PC-3 (cell line): ENCODE results near the gene SAPCD2. TPM values are rescaled to one million over a fixed set of nuclear protein-coding genes. Genes with fewer than 3 reads are reported as not detected.

Experiments used
- ATAC-seq: fragments of 200-7000 bp; cut with Tn5 transposase; 2 replicates; pipeline ENCODE4 v1.9.1; 2020; ENCODE audit warnings: mild to moderate bottlenecking, moderate library complexity
- BruUV-seq: library from RNA; stranded (reverse); fragments of 400-500 nt; replicated peaks from 2 replicates; lab custom pipeline; 2021; lab: Mats Ljungman, UMichigan
- CTCF ChIA-PET: fragments of 300-600 bp; sonication (Branson Sonifier 250); formaldehyde crosslinking; loops from one replicate; lab custom pipeline; 2022; ENCODE audit warnings: antibody characterized with exemption; lab: Charles Lee
- POLR2A ChIA-PET: fragments of 300-600 bp; sonication (Branson Sonifier 250); formaldehyde crosslinking; loops from one replicate; lab custom pipeline; 2022; ENCODE audit warnings: antibody characterized with exemption; ENCODE audit not compliant: unreplicated experiment; lab: Charles Lee
- DNase-seq: peaks from one replicate; pipeline ENCODE4 v3.0.0-alpha.2; 2015
- H2AFZ ChIP-seq: fragments of 300-600 bp; sonication (generic); 2 replicates; pipeline ENCODE4 v1.6.0; 2016; ENCODE audit warnings: antibody characterized with exemption, low read length
- H3F3A ChIP-seq: fragments of 300-600 bp; sonication (generic); one replicate; pipeline ENCODE4 v1.6.0; 2017; ENCODE audit warnings: antibody characterized with exemption, low read length, control low read depth, mild to moderate bottlenecking; ENCODE audit not compliant: unreplicated experiment
- H3K27ac ChIP-seq: fragments of 300-600 bp; sonication (generic); 2 replicates; pipeline ENCODE4 v1.5.1; 2016; ENCODE audit warnings: mild to moderate bottlenecking, low read length
- H3K27me3 ChIP-seq: fragments of 300-600 bp; sonication (generic); 2 replicates; pipeline ENCODE4 v1.6.1; 2016; ENCODE audit warnings: low read length, mixed read lengths
- H3K36me3 ChIP-seq: fragments of 300-600 bp; sonication (generic); 2 replicates; pipeline ENCODE4 v1.6.1; 2016; ENCODE audit warnings: low read depth, mixed run types, low read length, mixed read lengths
- H3K4me1 ChIP-seq: fragments of 300-600 bp; sonication (generic); 2 replicates; pipeline ENCODE4 v1.5.1; 2016; ENCODE audit warnings: low read length; ENCODE audit not compliant: insufficient read depth
- H3K4me2 ChIP-seq: fragments of 300-600 bp; sonication (generic); 2 replicates; pipeline ENCODE4 v1.6.0; 2016; ENCODE audit warnings: low read length
- H3K4me3 ChIP-seq: fragments of 300-600 bp; sonication (generic); 2 replicates; pipeline ENCODE4 v1.5.1; 2016; ENCODE audit warnings: mild to moderate bottlenecking, low read length, mixed read lengths
- H3K79me2 ChIP-seq: fragments of 300-600 bp; sonication (generic); 2 replicates; pipeline ENCODE4 v1.6.1; 2017; ENCODE audit warnings: low read length, mixed read lengths
- H3K9ac ChIP-seq: fragments of 300-600 bp; sonication (generic); 2 replicates; pipeline ENCODE4 v1.6.0; 2016; ENCODE audit warnings: mild to moderate bottlenecking, low read length
- H3K9me2 ChIP-seq: fragments of 300-600 bp; sonication (generic); replicated peaks from 2 replicates; pipeline ENCODE4 v1.6.1; 2016; ENCODE audit warnings: mixed run types, low read length, mixed read lengths
- H3K9me3 ChIP-seq: fragments of 300-600 bp; sonication (generic); 2 replicates; pipeline ENCODE4 v1.6.1; 2016; ENCODE audit warnings: low read length, mixed read lengths
- H4K20me1 ChIP-seq: fragments of 300-600 bp; sonication (generic); 2 replicates; pipeline ENCODE4 v1.6.1; 2016; ENCODE audit warnings: low read length, mixed read lengths
- EZH2 ChIP-seq: fragments of 300-600 bp; sonication (generic); IDR thresholded peaks from one replicate; pipeline ENCODE4 v1.6.1; 2017; ENCODE audit warnings: antibody characterized with exemption, mild to moderate bottlenecking, low read length; ENCODE audit not compliant: unreplicated experiment
- EZH2phosphoT487 ChIP-seq: fragments of 300-600 bp; sonication (generic); IDR thresholded peaks from 2 replicates; pipeline ENCODE4 v1.6.1; 2018; ENCODE audit warnings: mild to moderate bottlenecking, antibody characterized with exemption, low read length, borderline replicate concordance
- intact Hi-C: fragments of 100-400 bp; cut with micrococcal nuclease; formaldehyde crosslinking; loops from 2 replicates; pipeline ENCODE4 v1.9.0; 2023
- total RNA-seq: library from RNA; depleted of rRNA; stranded (reverse); fragments of >200 nt; gene quantifications from 2 replicates; pipeline ENCODE4 v1.2.3, GENCODE V29; 2014
- TF ChIP-seq, protein P1 (sequence below): fragments of 300-600 bp; sonication (generic); conservative IDR thresholded peaks from 2 replicates; pipeline ENCODE4 v1.5.1; 2017; ENCODE audit warnings: antibody characterized with exemption, low read depth, mild to moderate bottlenecking, low read length

The SAPCD2 gene
- total RNA-seq, 1 experiment from 2014 or later = 98.4 TPM

- peak; percentile 25 for ATAC-seq
- peaks cover 30% of the 10 kb centered on the region for H3K79me2 ChIP-seq
- peaks cover 2% of the 10 kb centered on the region for H3F3A ChIP-seq
- H4K20me1 ChIP-seq = peaks cover 13% of the 10 kb centered on the region; the same call in 1 of the 2 replicates
- peak overlapping the region; percentile 95 for H3K4me2 ChIP-seq
- H3K36me3 ChIP-seq = no peaks in the 10 kb centered on the region
- intact Hi-C loops = loop anchor here (1.0 kb wide), 1 partner anchor 17 kb away; the partner anchor contains the start of gene MAN1B1
- H3K27ac ChIP-seq = no peak overlapping the region
- no peaks in the 10 kb centered on the region for H3K9me3 ChIP-seq
- CTCF ChIA-PET = interaction anchor here (0.9 to 1.2 kb wide), 2 partner anchors 23 to 40 kb away, joined by 4 to 12 read pairs; partner anchors contain the start of gene NPDC1
- TF ChIP-seq EZH2phosphoT487 (no peak), EZH2 (no peak)
- TF ChIP-seq, protein P1, sequence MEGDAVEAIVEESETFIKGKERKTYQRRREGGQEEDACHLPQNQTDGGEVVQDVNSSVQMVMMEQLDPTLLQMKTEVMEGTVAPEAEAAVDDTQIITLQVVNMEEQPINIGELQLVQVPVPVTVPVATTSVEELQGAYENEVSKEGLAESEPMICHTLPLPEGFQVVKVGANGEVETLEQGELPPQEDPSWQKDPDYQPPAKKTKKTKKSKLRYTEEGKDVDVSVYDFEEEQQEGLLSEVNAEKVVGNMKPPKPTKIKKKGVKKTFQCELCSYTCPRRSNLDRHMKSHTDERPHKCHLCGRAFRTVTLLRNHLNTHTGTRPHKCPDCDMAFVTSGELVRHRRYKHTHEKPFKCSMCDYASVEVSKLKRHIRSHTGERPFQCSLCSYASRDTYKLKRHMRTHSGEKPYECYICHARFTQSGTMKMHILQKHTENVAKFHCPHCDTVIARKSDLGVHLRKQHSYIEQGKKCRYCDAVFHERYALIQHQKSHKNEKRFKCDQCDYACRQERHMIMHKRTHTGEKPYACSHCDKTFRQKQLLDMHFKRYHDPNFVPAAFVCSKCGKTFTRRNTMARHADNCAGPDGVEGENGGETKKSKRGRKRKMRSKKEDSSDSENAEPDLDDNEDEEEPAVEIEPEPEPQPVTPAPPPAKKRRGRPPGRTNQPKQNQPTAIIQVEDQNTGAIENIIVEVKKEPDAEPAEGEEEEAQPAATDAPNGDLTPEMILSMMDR = no peak
- no peaks in the 10 kb centered on the region for H3K9me2 ChIP-seq
- BruUV-seq = no TSS peak
- POLR2A ChIA-PET = interaction anchor here (0.7 kb wide), 1 partner anchor 120 kb away, joined by 10 read pairs; no protein-coding TSS in a partner anchor
- H3K9ac ChIP-seq = peak overlapping the region; percentile 47; the same call in 1 of the 2 replicates
- no peaks in the 10 kb centered on the region for H3K27me3 ChIP-seq
- no peak overlapping the region for H2AFZ ChIP-seq
- H3K4me1 ChIP-seq = peaks cover 20% of the 10 kb centered on the region
- no peak for DNase-seq
- peak overlapping the region; percentile 84 for H3K4me3 ChIP-seq
These were observed 757 bp downstream of the SAPCD2 start for GRCh38 chr9:137069508-137070091.

DNA sequence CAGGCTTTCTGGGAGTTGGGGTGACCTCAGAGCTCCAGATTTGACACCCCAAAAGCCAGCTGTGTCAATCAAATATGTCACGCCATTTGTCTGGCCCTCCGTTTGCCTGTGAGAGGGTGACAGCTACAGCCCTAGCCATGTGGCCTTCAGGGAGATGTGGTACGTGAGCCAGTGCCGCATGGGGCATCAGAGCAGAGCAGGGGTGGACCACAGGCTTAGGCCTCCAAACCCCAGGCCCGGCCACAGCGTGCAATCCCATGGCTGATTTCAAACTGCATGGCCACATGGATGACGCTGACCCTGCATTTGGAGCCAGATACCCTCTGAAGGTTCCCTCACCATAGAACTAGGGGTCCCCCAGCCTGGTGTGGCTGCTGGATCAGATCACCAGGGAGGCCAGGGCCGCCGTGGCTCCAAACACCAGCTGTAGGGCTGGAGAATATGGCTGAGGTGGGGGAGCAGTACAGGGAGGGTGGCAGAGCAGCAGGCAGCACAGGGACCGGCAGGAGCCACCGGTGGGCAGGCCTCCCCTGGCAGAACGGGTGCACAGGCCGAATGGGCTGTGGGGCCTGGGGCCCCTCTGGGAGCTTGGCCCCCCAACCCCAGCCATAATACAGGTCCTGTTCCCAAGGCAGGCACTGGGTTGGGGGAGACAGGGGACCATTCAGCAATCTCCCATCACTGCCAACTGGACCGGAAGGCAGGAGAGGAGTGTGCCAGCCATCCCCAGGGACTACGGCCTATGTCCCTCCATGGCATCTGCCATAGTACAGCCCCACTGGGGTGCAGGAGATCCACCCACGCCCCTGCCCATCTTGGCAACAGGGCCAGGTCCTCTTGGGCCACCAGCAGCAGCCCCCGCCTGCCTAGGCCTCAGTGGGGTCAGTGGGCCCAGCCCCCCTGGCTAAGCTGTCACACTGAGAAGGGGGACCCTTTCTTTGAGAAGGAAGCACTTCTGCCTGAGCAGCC lies 1.5 kb downstream of the SAPCD2 start:
- H3K79me2 ChIP-seq = peaks cover 30% of the 10 kb centered on the region
- H3K9me3 ChIP-seq = no peaks in the 10 kb centered on the region
- ChIA-PET CTCF (interaction anchor here (1.2 to 1.4 kb wide), 2 partner anchors 22 to 39 kb away, joined by 5 to 10 read pairs; partner anchors contain the start of gene NPDC1), POLR2A (interaction anchor here (0.6 kb wide), 1 partner anchor 22 kb away, joined by 20 read pairs; no protein-coding TSS in a partner anchor)
- no TSS peak for BruUV-seq
- H3K9ac ChIP-seq = peak overlapping the region; percentile 47; the same call in 1 of the 2 replicates
- H3K4me3 ChIP-seq = peak overlapping the region; percentile 84
- peaks cover 20% of the 10 kb centered on the region for H3K4me1 ChIP-seq
- no peaks in the 10 kb centered on the region for H3K9me2 ChIP-seq
- no peaks in the 10 kb centered on the region for H3K27me3 ChIP-seq
- DNase-seq = no peak
- peaks cover 2% of the 10 kb centered on the region for H3F3A ChIP-seq
- H4K20me1 ChIP-seq = peaks cover 13% of the 10 kb centered on the region; the same call in 1 of the 2 replicates
- TF ChIP-seq, protein P1 = no peak
- TF ChIP-seq EZH2phosphoT487 = no peak
- TF ChIP-seq EZH2 = no peak
- H3K4me2 ChIP-seq = peak overlapping the region; percentile 95
- ATAC-seq = no peak
- H3K36me3 ChIP-seq = no peaks in the 10 kb centered on the region
- intact Hi-C loops = no loop called here
- no peak overlapping the region for H3K27ac ChIP-seq
- H2AFZ ChIP-seq = no peak overlapping the region
